Occipital lobe (tissue), 2 donors: ENCODE data around the gene MKX. TPM values are rescaled to one million over a fixed set of nuclear protein-coding genes. Genes with fewer than 3 reads are reported as not detected.
"Not testable (repeated sequence)": the region's sequence is repeated elsewhere in the genome, so short reads cannot be mapped to it uniquely, and the experiment has no call there.

Experiments
- DNase-seq: peaks from one replicate; lab custom pipeline; 2025; lab: John Stamatoyannopoulos, UW
- total RNA-seq: library from RNA; depleted of rRNA; stranded (reverse); fragments of >200 nt; gene quantifications from one replicate; pipeline ENCODE4 v1.2.3, GENCODE V29; 2014

MKX gene
- total RNA-seq, 1 donor from 2014 or later, result 0.94 TPM

DNA sequence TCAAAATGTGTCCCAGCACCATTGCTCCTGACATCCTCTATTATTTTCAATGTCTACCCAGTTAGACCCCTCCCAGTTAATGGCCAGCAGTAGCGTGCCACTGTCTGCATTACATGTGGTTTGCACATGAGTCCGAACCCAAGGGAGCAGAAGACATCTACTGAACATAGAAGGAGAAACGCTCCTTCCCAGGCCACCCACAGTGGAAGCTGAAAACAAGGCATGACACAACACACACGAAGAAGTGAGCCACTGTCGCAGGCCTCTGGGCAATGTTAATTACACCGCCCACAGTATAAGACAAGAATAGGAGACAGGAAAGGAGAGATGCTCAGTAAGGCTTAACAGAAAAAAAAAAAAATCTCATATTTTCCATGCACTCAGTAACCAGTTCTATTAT lies 50.5 kb downstream of the MKX start:
- no peak for DNase-seq

- no peak for DNase-seq
Measured at GRCh38 chr10:27692663-27693062, 53.0 kb downstream of the MKX start.

DNA sequence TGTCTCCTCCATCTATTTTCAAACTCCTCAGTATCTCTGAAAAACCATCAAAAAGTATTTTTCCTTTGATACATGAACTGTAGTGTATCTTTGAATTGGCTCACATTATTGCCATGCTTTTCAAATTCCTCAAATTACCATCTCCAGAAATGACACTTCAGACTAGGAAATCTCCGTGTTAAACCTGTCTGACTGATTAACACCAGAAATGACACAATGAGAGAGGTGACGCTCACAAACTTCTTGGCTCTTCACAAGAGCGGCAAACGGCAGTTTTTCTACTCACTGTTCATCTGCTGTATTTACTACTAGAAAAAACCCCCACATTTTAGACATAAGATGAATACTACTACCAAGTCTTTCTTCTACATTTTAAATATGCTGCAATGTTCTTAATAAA lies 56.6 kb downstream of the MKX start:
- DNase-seq, result no peak

DNA sequence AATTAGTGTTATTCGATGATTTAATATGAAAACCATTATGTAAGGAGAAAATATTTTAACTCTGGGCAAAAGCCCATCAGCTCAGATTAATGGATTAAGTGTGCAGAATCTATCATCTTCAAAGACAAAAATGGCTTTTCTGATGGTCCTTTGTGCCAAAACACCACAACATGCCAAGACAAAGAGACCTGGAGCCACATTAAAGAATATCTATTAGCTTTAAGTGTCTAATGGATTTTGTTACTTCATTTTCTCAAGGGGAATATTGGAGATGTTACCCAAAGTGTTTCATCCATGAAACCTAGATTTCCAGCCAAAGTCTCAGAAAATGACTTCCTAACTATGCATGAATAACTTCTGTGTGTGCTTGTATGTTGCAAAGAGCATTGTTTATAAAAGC lies 57.3 kb downstream of the MKX start:
- no peak for DNase-seq

DNA sequence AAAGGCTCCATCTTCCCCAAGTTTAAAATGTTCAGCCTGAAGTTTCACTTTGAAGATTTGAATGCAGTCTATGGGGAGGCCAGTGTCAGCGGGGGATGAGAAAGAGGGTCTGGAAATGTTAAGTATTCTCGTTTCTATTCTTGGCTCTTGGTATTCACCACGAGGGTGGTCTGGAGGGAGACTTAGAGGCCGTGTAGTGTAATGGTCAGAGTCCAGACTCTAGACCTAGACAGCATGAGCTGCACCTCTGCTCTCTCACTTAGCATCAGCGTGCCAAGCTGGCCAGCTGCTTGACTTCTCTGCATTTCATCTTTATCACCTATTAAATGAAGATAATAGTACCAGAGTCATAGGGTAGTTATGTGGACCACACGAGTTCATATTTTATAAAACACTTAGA lies 57.9 kb downstream of the MKX start:
- DNase-seq, result no peak

- no peak for DNase-seq
Measured at GRCh38 chr10:27687326-27687725, 58.3 kb downstream of the MKX start.

DNA sequence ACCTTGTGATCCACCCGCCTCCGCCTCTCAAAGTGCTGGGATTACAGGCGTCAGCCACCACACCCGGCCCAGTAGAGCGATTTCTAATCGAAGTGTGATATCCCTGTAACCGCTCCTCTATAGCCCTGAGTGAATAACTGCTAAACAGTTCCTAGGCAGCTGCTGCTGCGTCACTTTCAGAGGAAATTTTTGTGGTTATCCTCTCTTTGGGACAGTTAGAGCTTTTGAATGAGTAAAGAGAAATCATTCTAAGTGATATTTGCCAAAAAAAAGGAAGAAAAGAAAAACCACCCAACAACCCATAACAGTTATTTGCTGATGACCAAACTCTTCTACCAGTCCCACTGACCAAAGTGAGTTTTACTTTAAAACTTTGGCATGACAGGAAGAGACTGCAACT lies 59.9 kb downstream of the MKX start:
- no peak for DNase-seq

DNA sequence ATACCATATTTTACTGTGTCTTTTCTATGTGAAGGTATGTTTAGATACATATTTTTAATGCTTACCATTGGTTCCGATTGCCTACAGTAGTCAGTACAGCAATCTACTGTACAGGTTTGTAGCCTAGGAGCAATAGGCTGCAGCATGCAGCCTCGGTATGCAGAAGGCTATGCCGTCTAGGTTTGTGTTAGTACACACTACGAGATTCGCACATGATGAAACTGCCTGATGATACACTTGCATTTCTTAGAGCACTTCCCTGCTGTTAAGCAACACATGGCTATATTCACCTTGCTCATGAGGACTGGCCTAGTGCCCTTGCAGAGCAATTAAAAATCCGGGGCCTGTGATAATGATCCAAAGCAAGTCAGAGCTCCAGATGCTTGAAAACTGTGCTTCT lies 62.4 kb downstream of the MKX start:
- no peak for DNase-seq

- DNase-seq, result not testable (repeated sequence)
Measured at GRCh38 chr10:27681795-27682194, 63.8 kb downstream of the MKX start.

DNA sequence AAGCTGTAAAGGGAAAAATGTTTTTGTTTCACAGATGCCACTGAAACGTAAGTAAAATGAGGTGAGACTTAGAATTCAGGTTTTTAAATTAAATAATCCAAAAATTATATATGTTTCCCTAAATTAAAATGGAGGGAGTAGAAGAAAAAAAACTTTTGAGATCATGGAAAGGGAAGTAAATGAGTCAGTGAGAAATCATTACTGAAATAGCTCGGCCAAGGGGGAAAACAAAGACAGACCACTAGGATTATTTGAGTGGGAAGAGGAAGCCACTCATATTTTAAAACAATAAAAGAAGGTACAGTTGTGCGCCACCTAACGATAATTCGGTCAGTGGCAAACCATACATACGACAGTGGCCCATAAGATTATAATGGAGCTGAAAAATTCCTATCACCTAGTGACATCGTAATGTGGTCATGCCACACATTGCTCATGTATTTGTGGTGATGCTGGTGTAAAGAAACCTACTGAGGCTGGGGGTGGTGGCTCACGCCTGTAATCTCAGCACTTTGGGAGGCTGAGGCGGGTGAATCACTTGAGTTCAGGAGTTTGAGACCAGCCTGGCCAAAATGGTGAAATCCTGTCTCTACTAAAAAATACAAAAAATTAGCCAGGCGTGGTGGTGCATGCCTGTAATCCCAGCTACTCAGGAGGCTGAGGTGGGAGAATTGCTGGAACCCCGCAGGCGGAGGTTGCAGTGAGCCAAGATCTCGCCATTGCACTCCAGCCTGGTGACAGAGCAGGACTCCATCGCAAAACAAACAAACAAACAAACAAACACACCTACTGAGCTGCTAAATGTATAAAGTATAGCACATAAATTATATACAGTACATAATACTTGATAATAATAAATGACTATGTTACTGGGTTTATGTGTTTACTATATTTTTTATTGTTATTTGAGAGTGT lies 64.7 kb downstream of the MKX start:
- DNase-seq, result no peak

- no peak for DNase-seq
Measured at GRCh38 chr10:27680006-27680557, 65.5 kb downstream of the MKX start.

DNA sequence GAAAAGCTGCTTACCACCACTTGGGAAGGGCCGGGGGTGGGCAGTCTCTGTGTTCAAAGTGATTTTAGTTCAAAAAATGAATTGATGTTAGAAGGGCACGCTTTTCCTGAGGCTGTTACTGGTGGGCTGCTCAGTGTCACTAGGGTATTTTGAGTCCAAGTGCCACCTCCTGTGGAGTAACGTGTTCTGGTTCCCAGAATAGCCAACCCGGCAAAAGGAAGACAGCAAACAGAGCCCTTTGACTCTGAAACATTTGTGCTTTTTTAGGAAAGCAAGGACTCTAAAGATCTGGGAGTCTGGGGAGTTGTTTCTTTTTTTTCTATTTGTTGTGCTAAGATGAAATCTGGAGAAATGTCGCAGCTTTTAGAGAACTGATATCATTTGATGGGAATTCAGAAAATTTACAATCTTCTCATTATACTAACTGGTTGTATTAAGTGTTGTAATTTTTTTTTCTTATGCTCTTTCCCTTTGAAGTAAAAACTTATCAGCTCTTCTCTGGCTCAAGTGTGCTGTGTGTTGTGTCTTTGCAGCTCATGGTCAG lies 66.2 kb downstream of the MKX start:
- no peak for DNase-seq

DNA sequence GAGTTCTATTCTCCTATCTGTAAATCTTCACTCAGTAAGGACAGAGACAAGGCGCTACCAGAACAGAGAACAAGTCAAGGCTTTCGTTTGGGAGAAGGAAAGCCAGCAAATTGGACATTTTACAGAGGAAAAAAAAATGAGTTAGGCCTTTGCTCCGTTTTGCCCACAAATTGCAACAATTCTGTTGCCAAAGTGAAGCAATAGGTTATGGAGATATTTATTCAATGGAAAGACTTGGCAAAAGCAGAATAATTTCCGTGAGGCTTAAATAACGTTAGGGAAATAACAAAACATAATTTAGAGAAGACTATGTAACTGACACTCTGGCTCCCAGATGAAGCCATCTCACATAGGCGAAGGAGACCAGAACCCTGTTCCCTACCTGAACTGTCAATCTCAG lies 67.5 kb downstream of the MKX start:
- no peak for DNase-seq

- no peak for DNase-seq
Measured at GRCh38 chr10:27673065-27673464, 72.6 kb downstream of the MKX start.

- DNase-seq, result no peak
Measured at GRCh38 chr10:27671821-27672220, 73.8 kb downstream of the MKX start.

- DNase-seq, result no peak
Measured at GRCh38 chr10:27664461-27664860, 81.2 kb downstream of the MKX start.

DNA sequence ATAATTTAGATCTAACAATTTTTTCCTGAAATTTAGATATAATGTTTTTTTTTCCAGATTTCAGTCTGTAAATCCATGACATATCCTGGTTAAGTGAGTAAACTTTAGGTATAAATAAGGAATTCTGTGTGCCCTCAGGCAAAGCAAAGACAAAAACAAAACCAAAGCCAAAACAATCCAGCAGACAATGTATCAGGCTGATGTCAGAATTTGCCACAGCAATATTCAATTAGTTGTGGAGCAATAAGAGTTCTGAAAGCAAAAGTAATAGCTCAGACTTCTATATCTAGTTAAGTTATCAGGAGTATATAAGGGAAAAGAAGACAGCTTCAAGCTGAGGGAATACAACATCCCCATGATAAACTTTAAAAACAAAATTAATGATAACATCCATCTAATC lies 82.0 kb downstream of the MKX start:
- no peak for DNase-seq

DNA sequence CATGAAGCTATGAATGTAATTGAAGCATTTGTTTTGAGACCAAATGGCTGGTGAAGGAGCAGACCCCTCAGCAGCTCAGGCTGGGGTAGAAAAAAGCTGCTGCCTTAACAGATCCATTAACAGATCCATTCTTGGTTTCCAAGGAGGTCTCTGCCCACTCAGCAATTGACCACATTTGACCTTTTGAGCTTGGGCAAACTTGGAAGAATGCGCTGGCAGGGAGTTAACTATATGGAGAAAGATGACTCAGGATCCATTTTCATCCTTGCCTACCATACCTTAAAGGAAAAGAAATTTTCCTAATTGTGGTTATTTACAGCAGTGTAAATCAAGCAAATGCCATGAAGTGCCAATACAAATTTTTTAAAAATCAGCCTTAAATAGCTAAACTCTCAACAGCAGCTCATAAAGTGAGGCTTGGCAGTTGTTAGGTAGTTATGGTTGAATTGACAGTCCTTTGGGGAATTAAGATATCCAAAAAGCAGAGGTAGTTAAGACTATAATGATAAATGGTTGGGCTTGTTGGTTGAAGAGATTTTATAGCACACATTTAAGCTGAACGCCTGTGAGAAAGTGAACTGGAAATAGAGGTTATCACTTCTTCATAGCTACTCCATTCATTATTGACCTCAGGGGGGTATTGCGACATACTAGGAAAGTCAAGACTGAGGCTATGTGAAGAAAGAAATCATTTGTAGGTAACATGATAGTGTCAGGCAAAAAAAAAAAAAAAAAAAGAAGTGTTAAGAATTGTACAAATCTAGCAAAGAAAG lies 83.9 kb downstream of the MKX start:
- no peak for DNase-seq

DNA sequence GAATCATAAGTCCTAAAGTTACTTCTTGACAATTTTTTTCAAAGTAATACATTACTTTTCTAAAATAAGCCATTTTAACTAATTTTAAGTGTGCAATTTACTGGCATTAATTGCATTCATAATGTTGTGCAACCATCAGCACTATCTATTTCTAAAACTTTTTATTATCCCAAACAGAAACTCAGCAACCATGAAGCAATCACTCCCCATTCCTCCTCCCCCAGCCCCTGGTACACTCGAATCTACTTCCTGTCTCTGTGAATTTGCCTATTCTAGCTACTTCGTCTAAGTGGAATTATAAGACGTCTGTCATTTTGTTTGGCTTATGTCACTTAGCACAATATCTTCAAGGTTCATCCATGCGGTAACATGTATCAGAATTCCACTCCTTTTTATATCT lies 84.9 kb downstream of the MKX start:
- DNase-seq, result no peak

DNA sequence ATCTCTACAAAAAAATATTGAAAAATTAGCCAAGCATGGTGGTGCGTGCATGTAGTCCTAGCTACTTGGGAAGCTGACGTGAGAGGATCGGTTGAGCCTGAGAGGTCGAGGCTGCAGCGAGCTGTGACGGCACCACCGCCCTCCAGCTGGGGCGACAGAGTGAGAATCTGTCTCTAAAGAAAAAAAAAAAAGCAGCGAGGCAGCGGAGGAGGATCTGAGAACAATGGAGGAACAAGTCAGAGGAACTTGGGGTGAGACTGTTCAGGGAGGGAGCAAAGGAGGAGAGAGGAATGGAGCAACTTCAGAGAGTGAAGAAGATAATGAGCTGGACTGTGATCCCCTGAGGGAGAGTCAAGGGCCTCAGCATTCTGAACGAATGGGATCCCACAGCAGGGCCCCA lies 85.4 kb downstream of the MKX start:
- no peak for DNase-seq

- DNase-seq, result no peak
Measured at GRCh38 chr10:27659786-27660185, 85.8 kb downstream of the MKX start.

- DNase-seq, result no peak
Measured at GRCh38 chr10:27658788-27659187, 86.8 kb downstream of the MKX start.
